ENCODE measurements around the gene PNMA8C.
"Not testable (repeated sequence)": the region's sequence is repeated elsewhere in the genome, so short reads cannot be mapped to it uniquely, and the experiment has no call there.

The PNMA8C gene

GRCh38 chr19:46447006-46447405 lies 18.3 kb upstream of the PNMA8C start:
- no peak for FAIRE-seq

- FAIRE-seq = no peak
Measured at GRCh38 chr19:46446021-46446420, 17.3 kb upstream of the PNMA8C start.

GRCh38 chr19:46442808-46443450 lies 14.2 kb upstream of the PNMA8C start:
- no peak for FAIRE-seq

- FAIRE-seq = no peak
Measured at GRCh38 chr19:46441866-46442265, 13.1 kb upstream of the PNMA8C start.

- FAIRE-seq = not testable (repeated sequence)
Measured at GRCh38 chr19:46435689-46436088, 7.0 kb upstream of the PNMA8C start.

GRCh38 chr19:46435009-46435408 lies 6.3 kb upstream of the PNMA8C start:
- no peak for FAIRE-seq

- FAIRE-seq = not testable (repeated sequence)
Measured at GRCh38 chr19:46433470-46433869, 4.7 kb upstream of the PNMA8C start.

GRCh38 chr19:46431824-46432223 lies 3.1 kb upstream of the PNMA8C start:
- FAIRE-seq = no peak

GRCh38 chr19:46429999-46430398 lies 1.3 kb upstream of the PNMA8C start:
- FAIRE-seq = no peak

GRCh38 chr19:46427518-46428045 lies 1.2 kb downstream of the PNMA8C start:
- FAIRE-seq = no peak

- FAIRE-seq = no peak
Measured at GRCh38 chr19:46426506-46427162, 2.1 kb downstream of the PNMA8C start.

- FAIRE-seq = no peak
Measured at GRCh38 chr19:46426035-46426505, 2.7 kb downstream of the PNMA8C start.

GRCh38 chr19:46423188-46423587 lies 5.5 kb downstream of the PNMA8C start:
- no peak for FAIRE-seq

GRCh38 chr19:46422344-46422743 lies 6.4 kb downstream of the PNMA8C start:
- FAIRE-seq = no peak

- FAIRE-seq = no peak
Measured at GRCh38 chr19:46420056-46420455, 8.7 kb downstream of the PNMA8C start.

- FAIRE-seq = peak; percentile 85
Measured at GRCh38 chr19:46415804-46416709, 12.7 kb downstream of the PNMA8C start.

GRCh38 chr19:46414899-46415298 lies 13.8 kb downstream of the PNMA8C start:
- not testable (repeated sequence) for FAIRE-seq

GRCh38 chr19:46413262-46414031 lies 15.3 kb downstream of the PNMA8C start, which contains the start of gene CCDC8:
Gene CCDC8 (minus strand): TSS chr19:46413564. CDS start chr19:46412810, 754 bp downstream.
- FAIRE-seq = peak; percentile 89

- FAIRE-seq = no peak
Measured at GRCh38 chr19:46412650-46413261, 16.0 kb downstream of the PNMA8C start.

- no peak for FAIRE-seq
Measured at GRCh38 chr19:46411925-46412649, 16.6 kb downstream of the PNMA8C start.
